ENCODE measurements around the gene TMEM88. TPM values are rescaled to one million over a fixed set of nuclear protein-coding genes. Genes with fewer than 3 reads are reported as not detected.

The TMEM88 gene
- total RNA-seq, 1 donor = 0.43 TPM

GRCh38 chr17:7873051-7873450 lies 18.2 kb downstream of the TMEM88 start:
- peak; percentile 40 for DNase-seq (ENCODE audit: low read depth)
- no peak overlapping the region for H3K4me3 ChIP-seq (ENCODE audit: low read depth, low read length)
- no peak for TF ChIP-seq CTCF (IDR thresholded peaks at IDR 0.05; ENCODE audit: insufficient read depth, low read depth, low read length)

GRCh38 chr17:7875804-7876370 lies 21.0 kb downstream of the TMEM88 start:
- H3K4me3 ChIP-seq (ENCODE audit: low read depth, low read length) = no peak overlapping the region
- no peak for TF ChIP-seq CTCF (IDR thresholded peaks at IDR 0.05; ENCODE audit: insufficient read depth, low read depth, low read length)
- DNase-seq (ENCODE audit: low read depth) = no peak

GRCh38 chr17:7878234-7878633 lies 23.4 kb downstream of the TMEM88 start:
- DNase-seq (ENCODE audit: low read depth) = no peak
- TF ChIP-seq CTCF (IDR thresholded peaks at IDR 0.05; ENCODE audit: insufficient read depth, low read depth, low read length) = no peak
- no peak overlapping the region for H3K4me3 ChIP-seq (ENCODE audit: low read depth, low read length)

- no peak for TF ChIP-seq CTCF (IDR thresholded peaks at IDR 0.05; ENCODE audit: insufficient read depth, low read depth, low read length)
- H3K4me3 ChIP-seq (ENCODE audit: low read depth, low read length) = no peak overlapping the region
- DNase-seq (ENCODE audit: low read depth) = no peak
These were observed 25.4 kb downstream of the TMEM88 start for GRCh38 chr17:7880076-7880868.

- no peak for DNase-seq (ENCODE audit: low read depth)
- no peak for TF ChIP-seq CTCF (IDR thresholded peaks at IDR 0.05; ENCODE audit: insufficient read depth, low read depth, low read length)
- no peak overlapping the region for H3K4me3 ChIP-seq (ENCODE audit: low read depth, low read length)
These were observed 26.6 kb downstream of the TMEM88 start for GRCh38 chr17:7881276-7882054.

GRCh38 chr17:7882068-7882467 lies 27.2 kb downstream of the TMEM88 start:
- H3K4me3 ChIP-seq (ENCODE audit: low read depth, low read length) = no peak overlapping the region
- no peak for DNase-seq (ENCODE audit: low read depth)

More at GRCh38 chr17:7882068-7882467, 27.2 kb downstream of the TMEM88 start:
- no peak for TF ChIP-seq CTCF (IDR thresholded peaks at IDR 0.05; ENCODE audit: insufficient read depth, low read depth, low read length)
